ENCODE results near the gene CLDN7.

The CLDN7 gene

GRCh38 chr17:7218166-7218565 lies 44.1 kb downstream of the CLDN7 start:
- no peak for DNase-seq

- DNase-seq: no peak
Observed at GRCh38 chr17:7217113-7217987, 44.9 kb downstream of the CLDN7 start.

- DNase-seq: no peak
Observed at GRCh38 chr17:7216242-7217112, 45.8 kb downstream of the CLDN7 start.

- no peak for DNase-seq
Observed at GRCh38 chr17:7215652-7216180, 46.6 kb downstream of the CLDN7 start.

GRCh38 chr17:7215136-7215638 lies 47.1 kb downstream of the CLDN7 start:
- DNase-seq: no peak

- peak; percentile 88 for DNase-seq
Observed at GRCh38 chr17:7214300-7215135, 47.8 kb downstream of the CLDN7 start.

GRCh38 chr17:7213895-7214299 lies 48.4 kb downstream of the CLDN7 start:
- DNase-seq: peak; percentile 88

GRCh38 chr17:7211491-7212273 lies 50.6 kb downstream of the CLDN7 start:
- DNase-seq: no peak
